Neural crest cell (in vitro differentiated cells): ENCODE measurements around the gene LARP1. TPM values are rescaled to one million over a fixed set of nuclear protein-coding genes. Genes with fewer than 3 reads are reported as not detected.

Experiments used
- DNase-seq: peaks from one replicate; pipeline ENCODE4 v3.0.0; 2021; ENCODE audit warnings: low read depth, mixed read lengths, low spot score
- H3K27ac Mint-ChIP-seq: one replicate; pipeline ENCODE4 v1.8.0; 2021; ENCODE audit warnings: mild to moderate bottlenecking, mixed read lengths; ENCODE audit not compliant: unreplicated experiment
- H3K27me3 Mint-ChIP-seq: 2 replicates; pipeline ENCODE4 v1.8.0; 2021; ENCODE audit warnings: low read depth, mild to moderate bottlenecking, mixed read lengths
- H3K36me3 Mint-ChIP-seq: 2 replicates; pipeline ENCODE4 v1.8.0; 2021; ENCODE audit warnings: low read depth, mild to moderate bottlenecking, mixed read lengths
- H3K4me1 Mint-ChIP-seq: 2 replicates; pipeline ENCODE4 v1.8.0; 2021; ENCODE audit warnings: mixed read lengths
- H3K4me3 Mint-ChIP-seq: one replicate; pipeline ENCODE4 v1.8.0; 2021; ENCODE audit warnings: mild to moderate bottlenecking, mixed read lengths
- H3K9me3 Mint-ChIP-seq: 2 replicates; pipeline ENCODE4 v1.8.0; 2021; ENCODE audit warnings: mixed read lengths
- CTCF ChIP-seq: fragments of 200-600 bp; sonication (generic); conservative IDR thresholded peaks from 2 replicates; pipeline ENCODE4 v1.5.0; 2021; ENCODE audit warnings: antibody characterized with exemption, mild to moderate bottlenecking
- total RNA-seq: library from RNA; stranded (reverse); gene quantifications from 2 replicates; pipeline ENCODE4 v1.2.1, GENCODE V29; 2021

LARP1 gene
- total RNA-seq, 1 donor from 2014 or later, result 231 TPM

GRCh38 chr5:154709368-154710305 lies 45.5 kb upstream of the LARP1 start:
- Mint-ChIP-seq H3K27me3 (no peaks in the 10 kb centered on the region), H3K9me3 (no peaks in the 10 kb centered on the region), H3K36me3 (no peaks in the 10 kb centered on the region), H3K4me1 (no peaks in the 10 kb centered on the region), H3K4me3 (no peak overlapping the region), H3K27ac (no peak overlapping the region)
- TF ChIP-seq CTCF, result no peak
- DNase-seq, result no peak

DNA sequence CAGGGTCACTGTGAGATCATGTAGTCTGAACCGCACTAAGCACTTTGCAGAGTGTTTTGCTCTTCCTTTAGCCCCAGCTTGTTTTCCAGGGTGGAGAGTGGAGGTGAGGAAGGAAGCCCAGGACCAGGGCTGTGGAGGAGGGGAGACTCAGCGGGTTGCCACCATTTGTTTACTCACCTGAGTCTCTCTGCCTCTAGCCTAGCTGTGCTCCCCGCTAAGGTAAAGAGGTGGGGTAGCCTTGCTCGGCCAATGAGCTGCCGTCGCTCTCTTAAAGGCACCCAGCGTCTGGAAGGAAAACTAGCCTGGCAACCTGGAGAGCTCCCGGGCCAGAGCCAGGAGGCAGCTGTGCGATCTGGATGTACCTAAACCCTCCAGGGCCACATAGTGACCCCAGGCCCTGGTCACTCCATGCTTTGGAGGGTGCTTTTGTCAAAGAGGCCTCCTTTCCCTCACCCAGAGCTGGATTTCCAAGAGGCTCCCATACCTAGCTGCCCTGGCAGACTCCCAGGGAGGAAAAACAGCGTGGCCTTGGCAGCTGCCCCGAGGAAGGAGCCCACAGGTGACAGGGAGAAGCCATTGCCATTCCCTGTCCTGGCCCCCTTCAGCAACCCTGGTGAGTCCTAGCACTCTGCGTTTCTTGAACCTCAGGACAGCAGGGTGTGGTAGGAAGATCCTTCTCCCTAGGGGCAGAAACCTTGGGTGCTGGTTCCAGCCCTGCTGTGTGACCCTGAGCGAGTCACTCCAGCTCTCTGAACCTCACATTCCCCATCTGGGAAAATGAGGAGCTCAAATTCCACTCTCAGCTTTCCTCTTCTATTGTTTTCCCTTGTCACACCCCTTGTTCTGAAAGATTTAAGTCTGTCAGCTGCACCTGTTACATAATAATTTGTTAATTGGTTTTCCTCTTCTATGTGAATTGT lies 42.4 kb upstream of the LARP1 start:
- no peak overlapping the region for H3K4me3 Mint-ChIP-seq
- no peaks in the 10 kb centered on the region for H3K36me3 Mint-ChIP-seq
- H3K27me3 Mint-ChIP-seq, result no peaks in the 10 kb centered on the region
- no peak overlapping the region for H3K27ac Mint-ChIP-seq
- no peak for TF ChIP-seq CTCF
- DNase-seq, result no peak
- H3K9me3 Mint-ChIP-seq, result no peaks in the 10 kb centered on the region
- H3K4me1 Mint-ChIP-seq, result no peaks in the 10 kb centered on the region

DNA sequence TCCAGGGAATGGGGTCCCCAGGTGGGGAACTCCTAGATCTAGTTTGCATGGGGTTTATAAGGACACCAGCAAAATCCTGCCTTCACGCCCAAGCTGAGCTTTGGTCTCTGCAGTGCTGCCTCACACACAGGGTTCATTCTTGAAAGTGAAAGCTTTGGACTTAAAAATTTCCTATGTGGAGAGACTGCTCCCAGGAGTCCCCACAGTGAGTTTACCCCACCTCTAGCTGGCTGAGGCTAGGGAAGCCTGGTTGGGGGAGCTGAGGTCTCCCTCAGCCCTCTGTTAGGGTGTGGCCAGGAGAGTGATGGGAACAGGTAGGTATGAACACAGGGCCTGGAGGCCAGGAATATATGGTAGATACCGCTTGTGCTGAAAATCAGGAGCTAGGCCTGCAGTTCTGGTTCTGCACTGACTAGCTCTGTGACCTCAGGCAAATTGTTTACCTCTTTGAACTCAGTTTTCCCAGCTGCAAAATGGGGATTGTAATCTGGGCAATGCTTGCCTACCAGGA lies 41.5 kb upstream of the LARP1 start:
- Mint-ChIP-seq H3K36me3 (no peaks in the 10 kb centered on the region), H3K9me3 (no peaks in the 10 kb centered on the region), H3K4me3 (no peak overlapping the region), H3K27ac (no peak overlapping the region), H3K4me1 (no peaks in the 10 kb centered on the region), H3K27me3 (no peaks in the 10 kb centered on the region)
- TF ChIP-seq CTCF, result no peak
- no peak for DNase-seq

DNA sequence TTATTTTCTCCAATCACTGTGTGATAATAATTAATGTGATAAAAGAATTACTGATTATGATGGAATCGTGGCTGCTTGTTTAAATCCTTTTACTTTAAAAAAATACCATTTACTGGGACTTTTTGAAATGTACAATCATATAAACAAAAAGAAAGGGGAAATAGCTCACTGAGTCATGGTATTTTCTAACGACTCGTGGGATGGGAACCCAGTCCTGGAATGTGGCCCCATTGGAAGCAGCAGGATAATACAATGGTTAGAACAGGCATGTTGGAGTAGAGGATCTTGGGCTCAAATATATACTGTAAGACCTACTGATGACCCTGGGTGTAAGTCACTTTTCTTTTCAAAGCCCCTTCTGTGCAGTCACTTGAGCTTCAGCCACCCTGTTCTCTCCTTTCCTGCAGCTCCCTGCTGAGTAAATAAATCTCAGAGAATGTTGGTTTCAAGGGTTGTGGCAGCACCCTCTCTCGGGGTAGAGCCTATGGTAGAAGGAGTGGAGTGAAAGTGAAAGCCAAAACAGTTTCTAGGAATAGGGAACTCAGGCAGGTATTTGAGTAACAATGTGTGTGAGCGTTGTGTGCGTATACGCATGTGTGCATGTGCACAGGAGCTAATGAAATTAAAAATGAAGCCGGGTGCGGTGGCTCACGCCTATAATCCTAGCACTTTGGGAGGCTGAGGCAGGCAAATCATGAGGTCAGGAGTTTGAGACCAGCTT lies 40.8 kb upstream of the LARP1 start:
- Mint-ChIP-seq H3K4me1 (no peaks in the 10 kb centered on the region), H3K36me3 (no peaks in the 10 kb centered on the region), H3K27me3 (no peaks in the 10 kb centered on the region), H3K9me3 (no peaks in the 10 kb centered on the region), H3K4me3 (no peak overlapping the region), H3K27ac (no peak overlapping the region)
- no peak for DNase-seq
- no peak for TF ChIP-seq CTCF

- Mint-ChIP-seq H3K36me3 (no peaks in the 10 kb centered on the region), H3K4me3 (no peak overlapping the region), H3K4me1 (peaks cover 12% of the 10 kb centered on the region), H3K27ac (no peak overlapping the region), H3K27me3 (no peaks in the 10 kb centered on the region), H3K9me3 (no peaks in the 10 kb centered on the region)
- TF ChIP-seq CTCF, result no peak
- DNase-seq, result no peak
These were observed 33.6 kb upstream of the LARP1 start for GRCh38 chr5:154721481-154722058.
